GM19397 (cell line): ENCODE results near the gene GATA6.
"Not testable (repeated sequence)": the region's sequence is repeated elsewhere in the genome, so short reads cannot be mapped to it uniquely, and the experiment has no call there.

Experiments used
- ATAC-seq: cut with Tn5 transposase; IDR thresholded peaks from one replicate; pipeline ENCODE4 v1.9.1; 2021; ENCODE audit warnings: mild to moderate bottlenecking, moderate library complexity; ENCODE audit not compliant: unreplicated experiment

Gene GATA6

DNA sequence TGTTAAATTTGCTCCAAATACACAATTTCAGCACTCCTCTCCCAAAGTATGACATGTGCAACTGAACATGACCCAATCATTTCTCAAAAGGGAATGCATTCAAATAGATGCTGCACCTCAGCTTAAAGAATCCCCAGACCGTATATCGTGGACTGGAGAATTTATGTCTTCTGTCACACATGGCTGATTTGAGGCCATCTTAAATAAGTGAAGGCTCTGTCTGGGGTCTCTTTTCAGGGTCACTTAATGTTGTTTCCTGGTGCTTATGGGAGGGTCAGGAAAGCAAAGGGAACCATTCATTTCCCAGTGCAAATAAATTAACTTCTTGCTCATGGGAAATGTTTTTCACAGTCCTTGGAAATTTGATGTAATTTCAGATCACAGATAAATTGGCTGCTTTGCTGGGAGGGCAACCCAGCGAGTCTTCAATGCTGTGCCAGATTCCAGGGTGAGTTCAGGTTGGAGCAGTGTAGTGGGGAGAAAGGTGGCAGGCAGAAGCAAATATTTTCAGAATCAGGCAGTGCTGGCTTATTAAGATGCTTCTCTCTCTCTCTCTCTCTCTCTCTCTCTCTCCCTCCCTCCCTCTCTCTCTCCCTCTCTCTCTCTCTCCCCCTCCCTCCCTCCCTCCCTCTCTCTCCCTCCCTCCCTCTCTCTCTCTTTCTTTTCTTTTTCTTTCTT is 34.3 kb downstream of the GATA6 start:
- no peak for ATAC-seq

GRCh38 chr18:22204214-22204536 is 34.8 kb downstream of the GATA6 start:
- no peak for ATAC-seq

DNA sequence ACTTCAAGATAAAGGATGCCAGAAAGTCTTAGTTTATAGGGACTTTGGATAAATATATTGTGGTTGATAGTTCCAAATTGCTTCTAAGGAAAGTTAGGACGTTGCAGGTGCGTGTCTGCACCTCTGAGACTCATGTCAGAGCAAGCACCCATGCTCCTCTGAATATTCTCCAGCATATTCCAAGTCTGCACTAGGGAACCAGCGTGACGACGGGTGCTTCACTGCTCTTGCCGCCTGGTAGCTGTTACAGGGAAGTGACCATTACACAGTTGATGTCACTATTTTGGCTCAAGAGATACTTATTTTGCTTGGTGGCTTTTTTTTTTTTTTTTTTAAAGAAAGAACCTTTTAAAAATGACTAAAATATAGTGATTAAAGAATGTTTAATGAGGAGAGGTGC is 35.6 kb downstream of the GATA6 start:
- no peak for ATAC-seq

DNA sequence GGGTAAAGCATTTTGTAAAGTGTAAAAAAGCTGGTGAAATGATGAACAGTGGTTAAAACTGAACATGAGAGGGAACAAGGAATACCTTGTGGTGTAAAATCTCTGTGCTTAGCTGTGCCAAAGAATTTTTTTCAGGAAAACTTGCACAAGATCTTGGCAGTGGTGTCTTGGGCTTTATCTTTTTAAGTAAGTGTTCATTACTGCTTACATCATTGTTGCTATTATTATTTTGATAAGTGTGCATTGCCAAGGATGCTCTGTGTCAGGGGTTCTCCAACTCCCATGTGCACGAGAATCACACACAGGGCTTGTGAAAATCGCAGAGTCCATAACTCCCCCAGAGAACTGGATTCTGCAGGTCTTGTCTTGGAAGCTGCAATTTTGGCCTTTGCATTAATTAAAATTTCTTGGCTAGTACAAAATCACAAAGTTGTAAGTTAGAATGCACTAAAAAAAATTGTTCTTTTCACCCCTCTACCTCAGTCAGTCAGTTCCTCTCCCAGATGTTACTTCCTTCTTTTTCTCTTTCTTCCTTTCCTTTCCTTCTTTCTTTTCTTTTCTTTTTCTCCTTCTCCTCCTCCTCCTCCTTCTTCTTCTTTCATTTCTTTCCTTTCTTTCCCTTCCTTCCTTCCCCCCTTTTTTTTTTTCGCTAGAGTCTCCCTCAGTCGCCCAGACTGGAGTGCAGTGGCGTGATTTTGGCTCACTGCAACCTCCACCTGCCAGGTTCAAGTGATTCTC is 37.8 kb downstream of the GATA6 start:
- ATAC-seq = no peak

DNA sequence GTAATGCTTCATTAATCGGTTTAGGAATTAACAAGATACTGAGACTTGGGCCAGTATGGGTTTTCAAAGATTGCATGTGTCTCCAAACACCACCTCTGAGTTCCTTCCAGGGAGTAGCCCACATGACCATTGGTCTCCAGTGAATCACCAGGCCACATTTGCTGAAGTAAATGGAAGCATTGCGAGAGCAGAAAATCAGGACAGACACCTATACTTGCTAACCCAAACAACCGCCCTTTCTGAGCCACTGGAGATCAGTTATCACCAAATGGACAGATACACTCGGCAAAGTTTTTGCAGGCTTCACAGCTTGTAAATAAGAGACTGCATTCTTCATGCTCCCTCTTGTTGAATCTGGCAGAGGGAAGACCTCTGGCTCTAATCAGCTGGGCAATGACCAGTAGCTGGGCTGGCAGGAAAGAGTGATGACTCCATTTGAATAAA is 40.9 kb downstream of the GATA6 start:
- ATAC-seq = no peak

DNA sequence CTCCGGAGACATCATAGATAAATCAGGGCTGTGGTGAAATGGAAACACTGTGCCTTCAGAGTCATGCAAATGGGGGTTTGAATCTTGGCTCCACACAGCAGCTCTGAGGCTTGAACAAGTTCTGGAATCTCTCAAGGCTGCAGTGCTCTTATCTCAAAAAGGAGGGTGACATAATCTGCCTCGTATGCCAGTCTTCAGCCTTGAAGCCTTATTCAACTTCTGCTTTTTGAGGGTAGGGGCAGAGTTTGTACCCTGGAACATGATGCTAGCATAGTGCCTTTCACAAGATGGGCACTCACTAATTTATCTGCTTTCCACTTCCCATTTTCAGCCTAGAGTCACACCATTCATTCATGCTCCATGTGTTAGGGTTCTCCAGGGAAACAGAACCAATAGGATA is 42.3 kb downstream of the GATA6 start:
- ATAC-seq = no peak

GRCh38 chr18:22213333-22213973 is 44.1 kb downstream of the GATA6 start:
- no peak for ATAC-seq

DNA sequence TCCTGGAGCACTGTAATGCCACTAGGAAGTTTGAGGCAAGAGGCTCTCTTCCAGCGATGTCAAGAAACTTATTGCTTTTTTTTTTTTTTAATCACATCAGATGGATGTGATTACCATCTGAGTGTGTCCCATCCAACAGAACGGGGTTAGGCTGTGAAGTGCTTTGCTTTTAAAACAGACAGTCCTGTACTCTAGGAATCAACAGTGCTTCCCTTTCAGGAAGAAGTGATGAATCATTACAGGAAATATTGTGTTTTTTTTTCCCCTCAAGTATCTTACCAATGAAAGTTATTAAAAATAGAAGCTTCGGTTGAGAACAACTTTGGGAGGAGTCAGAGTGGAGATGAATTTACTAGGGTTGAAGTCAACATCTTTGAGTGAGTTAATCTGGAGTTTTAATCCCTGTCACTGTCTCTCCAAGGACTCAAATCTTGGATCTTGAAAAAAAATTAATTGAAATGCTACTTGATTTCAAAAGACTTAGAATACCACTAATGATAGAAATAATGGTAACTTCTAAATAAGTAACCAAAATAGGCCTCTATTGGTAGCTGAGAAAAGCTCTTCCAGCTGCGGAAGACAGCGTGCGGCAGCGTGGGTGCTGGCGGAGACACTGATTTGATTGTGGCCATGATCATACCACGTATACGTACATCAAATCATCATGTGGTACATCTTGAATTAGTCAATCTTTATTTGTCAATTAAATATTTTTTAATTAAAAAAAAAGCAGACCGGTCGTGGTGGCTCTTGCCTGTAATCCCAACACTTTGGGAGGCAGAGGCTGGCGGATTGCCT is 45.5 kb downstream of the GATA6 start:
- no peak for ATAC-seq

DNA sequence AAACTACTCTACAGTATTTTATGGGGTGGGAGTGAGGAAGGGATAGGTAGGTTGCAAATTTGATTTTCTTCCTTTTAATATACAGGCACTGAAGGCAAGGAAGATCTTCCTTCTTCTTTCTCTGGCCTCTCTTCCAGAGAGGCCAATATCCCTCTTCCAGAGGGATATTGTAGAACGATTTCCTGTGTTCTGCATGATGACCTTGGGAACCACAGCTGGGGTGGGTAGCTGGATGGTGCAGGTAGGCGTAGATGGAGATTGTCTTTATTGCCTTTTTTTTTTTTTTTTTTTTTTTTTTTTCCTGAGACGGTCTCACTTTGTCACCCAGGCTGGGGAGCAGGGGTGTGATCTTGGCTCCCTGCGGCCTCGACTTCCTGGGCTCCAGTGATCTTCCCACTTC is 49.4 kb downstream of the GATA6 start:
- ATAC-seq = no peak

GRCh38 chr18:22219568-22220355 is 50.4 kb downstream of the GATA6 start:
- ATAC-seq = no peak

GRCh38 chr18:22220585-22220984 is 51.2 kb downstream of the GATA6 start:
- ATAC-seq = not testable (repeated sequence)

- ATAC-seq = no peak
Measured at GRCh38 chr18:22221350-22221749, 52.0 kb downstream of the GATA6 start.

DNA sequence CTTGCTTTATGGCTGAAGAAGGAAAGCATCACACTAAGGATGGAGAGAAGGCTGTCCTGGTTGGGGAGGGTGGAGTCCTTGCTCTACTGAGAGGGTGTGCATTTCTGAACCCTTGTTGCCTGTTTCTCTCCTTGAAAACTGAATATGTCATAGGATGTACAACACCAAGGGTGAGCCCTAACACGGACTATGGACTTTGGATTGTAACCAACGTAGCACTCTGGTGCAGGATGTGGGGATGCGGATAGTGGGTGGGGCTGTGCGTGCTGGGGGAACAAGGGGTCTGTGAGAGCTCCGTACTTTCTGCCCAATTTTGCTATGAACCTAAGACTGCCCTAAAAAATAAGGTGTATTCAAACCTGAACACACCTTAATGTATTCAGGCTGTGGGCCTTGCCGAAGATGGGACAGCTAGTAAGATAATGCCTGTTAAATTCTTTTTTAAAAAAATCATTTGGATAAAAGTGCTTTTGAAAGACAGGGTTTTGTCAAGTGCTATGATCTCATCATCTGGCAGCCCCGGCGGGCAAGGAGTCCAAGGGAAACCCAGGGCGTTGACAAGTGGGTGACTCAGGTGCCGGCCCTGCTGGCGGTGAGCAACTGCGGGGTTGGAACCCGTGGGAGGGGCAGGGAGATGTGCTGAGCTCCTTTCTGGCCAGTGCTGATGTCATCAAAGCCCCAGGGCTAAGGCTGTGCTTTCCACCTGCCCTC is 54.0 kb downstream of the GATA6 start:
- no peak for ATAC-seq

DNA sequence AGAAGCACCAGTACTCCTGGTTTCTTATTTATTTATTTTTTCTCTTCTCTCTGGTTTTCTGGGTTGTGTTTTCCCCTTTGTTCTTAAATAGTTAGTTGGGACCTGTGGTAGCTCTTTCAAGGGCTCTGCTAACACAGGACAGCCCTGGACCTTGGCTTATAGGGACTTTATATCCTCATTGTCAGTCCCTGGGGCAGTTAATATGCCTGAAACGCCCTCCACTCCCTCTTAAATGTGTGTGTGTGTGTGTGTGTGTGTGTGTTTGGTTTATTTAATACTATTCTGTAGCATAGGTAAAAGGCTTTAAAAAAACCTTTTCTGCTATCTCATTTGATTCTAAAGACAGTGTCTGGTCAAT is 54.6 kb downstream of the GATA6 start:
- ATAC-seq = no peak

- no peak for ATAC-seq
Measured at GRCh38 chr18:22224339-22224738, 55.0 kb downstream of the GATA6 start.

DNA sequence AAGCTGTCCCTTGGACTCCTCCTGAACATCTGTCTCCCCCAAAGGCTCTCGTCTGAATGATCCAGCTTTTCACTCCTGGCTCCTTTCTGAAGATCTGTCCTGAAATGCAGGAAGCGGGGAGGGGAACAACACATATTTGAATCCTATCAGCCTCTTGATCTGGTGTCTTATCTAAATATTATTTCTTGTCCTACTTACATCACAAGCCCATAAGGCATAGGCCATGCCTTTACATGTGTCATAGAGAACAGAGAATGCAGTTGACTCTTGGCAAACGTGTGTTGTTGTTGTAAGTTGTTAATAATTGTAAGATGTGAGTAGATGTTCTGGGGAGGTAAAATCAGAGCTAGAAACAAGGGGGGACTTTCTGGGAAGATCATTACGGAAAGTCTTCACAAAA is 57.4 kb downstream of the GATA6 start:
- ATAC-seq = no peak

DNA sequence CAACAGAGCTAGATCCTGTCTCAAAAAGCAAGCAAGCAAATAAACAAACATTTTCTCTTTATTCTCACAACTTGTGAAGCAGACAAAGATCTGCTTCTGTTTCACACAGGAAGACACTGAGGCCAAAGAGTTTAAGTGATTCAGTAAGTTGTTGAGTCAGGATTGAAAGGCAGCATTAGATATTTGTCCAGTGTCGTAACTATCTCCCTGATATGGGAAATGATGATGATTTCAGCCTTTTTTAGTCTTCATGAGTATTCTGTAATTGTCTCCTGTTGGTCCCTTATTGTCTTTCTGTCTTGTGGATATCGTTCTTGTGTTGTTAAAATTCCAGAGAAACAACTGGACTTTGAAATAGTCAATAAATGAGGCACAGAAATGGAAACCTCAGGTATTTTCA is 59.6 kb downstream of the GATA6 start:
- no peak for ATAC-seq

DNA sequence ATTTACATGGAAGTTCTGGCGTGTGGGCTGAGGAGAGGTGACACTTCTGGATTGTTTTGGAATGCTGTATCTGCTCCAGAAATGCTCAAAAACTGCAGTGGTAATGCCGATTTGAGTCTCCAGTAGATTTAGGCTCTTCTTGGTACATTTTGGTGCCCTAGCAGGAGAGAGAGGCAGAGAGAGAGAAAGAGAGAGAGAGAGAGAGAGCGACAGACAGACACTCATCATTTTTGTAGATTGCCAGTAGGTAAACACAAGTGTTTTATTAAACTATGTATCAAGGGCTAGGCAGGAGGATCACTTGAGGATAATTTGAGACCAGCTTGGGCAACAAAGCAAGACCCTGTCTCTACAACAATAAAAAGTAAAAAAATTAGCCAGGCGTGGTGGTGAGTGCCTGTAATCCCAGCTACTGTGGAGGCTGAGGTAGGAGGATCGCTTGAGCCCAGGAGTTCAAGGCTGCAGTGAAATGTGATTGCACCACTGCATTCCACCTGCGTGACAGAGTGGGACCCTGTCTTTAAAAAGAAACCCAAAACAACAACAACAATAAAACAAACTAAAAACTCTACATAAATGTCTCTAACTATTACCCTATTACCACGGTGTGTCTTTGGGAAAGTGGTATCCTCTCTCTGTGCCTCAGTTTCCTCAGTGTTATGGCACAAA is 60.2 kb downstream of the GATA6 start:
- no peak for ATAC-seq

DNA sequence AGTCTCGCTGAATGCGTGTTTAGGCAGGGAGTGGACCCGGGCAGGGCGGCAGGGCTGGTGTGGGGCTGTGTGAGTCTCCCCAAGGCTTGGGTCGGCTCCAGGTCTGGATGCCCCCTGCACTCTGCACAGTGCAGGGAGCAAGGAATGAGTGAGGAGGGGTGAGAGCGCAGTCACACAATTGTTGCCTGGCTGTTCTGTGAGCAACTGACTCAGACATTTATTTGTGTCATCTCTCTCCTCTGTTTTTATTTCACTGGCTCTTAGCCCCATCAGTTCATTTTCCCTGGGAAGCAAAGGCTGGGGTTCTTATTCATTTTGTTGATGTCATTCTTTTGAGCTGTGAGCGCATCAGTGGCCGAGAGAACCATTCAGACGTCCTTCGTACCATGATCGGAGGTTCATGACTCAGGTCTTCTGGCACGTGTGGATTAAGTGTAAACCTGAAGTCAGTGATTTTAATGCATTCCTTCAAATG is 61.1 kb downstream of the GATA6 start:
- ATAC-seq = no peak
